CD4-positive, alpha-beta T cell treated with Interleukin-2 at 100 ng/mL for 4 hours (primary cell): ENCODE measurements around the gene LCAT.
A peak's percentile ranks its signal among the peaks of the same experiment; 100 is the strongest.
"Not testable (repeated sequence)": the region's sequence is repeated elsewhere in the genome, so short reads cannot be mapped to it uniquely, and the experiment has no call there.

ENCODE experiments used
- DNase-seq: peaks from one replicate; pipeline ENCODE4 v3.0.0-alpha.2; 2020; ENCODE audit warnings: low spot score

The LCAT gene

DNA sequence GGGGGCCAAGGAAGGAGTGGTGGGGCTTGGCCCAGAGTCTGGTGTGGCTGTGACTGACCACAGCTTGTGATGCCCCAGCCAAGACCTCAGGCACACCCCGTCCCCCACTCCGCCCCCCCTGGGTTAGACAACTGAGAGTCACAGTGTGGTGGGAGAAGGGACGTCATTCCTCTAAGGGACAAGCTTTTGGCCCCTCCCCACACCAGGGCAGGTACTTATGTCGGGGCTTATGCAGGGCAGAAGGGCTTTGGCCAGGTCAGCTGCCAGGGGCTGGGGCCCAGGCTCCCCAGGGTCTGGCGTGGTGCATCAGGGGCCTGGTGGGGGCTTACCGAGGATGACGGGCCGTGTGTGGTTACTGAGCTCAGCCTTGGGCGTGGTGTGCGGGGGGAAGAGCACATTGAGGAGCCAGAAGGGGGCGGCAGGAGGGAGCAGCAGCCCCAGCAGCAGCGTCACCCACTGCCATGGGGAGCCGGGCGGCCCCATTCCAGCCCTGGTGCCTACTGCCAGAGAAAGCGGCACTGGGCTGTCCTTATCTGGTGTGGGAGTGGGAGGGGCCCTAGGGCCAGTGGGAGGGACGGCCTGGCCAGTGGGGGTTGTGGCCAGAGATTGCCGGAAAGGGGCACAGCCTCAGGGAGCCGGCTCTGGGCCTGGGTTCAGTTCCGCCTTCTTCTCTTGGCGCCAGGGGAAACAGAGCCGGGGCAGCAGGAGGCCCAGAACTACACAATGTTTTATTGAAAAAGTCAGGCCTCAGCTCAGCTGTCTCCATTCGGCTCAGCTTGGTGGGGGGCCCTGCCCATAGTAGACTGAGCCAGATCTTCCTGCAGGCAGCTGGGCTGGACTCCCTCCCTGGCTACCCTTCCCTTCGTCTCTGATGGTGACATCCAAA, at the start of gene LCAT:
Gene LCAT, minus strand, starts transcription at position 502 of the 886 bp plus-strand sequence. Its CDS starts 19 bp downstream, at position 483.
- DNase-seq, result no peak

DNA sequence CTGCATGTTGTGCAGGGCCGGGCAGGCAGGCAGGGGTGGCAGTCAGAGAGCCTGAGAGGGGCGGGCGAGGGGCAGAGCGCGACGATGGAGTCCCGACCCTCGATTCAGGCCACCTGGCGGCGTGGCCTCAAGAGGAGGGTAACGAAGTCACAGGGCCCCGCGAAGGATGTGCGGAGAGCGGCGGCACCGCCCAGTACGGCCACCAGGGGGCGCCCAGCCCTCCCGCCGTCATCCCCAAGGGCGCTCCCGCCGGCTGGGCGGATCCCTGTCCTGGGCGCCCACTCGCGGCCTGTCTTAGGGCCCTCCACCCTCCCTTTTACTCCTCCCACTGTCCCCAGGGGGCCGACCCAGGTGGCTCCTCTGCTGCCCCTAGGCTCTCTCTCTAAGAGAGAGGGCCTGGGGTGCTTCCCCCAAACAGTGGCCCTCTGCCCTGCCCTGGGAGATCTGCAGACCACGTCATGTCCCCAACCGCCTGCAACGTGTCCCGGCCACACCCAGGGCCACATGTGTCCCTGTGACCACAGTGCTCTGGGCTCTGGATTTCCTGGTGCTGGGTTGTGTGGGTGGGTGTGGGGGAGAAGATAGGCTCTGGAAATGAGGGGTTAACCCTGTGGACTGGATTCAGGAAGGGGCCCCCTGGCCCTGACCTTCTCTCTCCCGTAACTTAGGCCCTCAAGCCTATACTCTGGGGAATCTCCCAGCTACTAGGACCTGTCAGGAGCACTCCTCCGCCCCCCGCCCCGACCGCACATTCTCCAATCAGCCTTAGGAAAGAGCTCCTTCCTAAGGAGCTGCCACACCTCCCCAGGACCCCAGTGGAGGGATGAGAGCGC, 49.5 kb upstream of the LCAT start:
- DNase-seq, result peak; percentile 84

- no peak for DNase-seq
Observed at GRCh38 chr16:67992661-67993206, 48.8 kb upstream of the LCAT start.

DNA sequence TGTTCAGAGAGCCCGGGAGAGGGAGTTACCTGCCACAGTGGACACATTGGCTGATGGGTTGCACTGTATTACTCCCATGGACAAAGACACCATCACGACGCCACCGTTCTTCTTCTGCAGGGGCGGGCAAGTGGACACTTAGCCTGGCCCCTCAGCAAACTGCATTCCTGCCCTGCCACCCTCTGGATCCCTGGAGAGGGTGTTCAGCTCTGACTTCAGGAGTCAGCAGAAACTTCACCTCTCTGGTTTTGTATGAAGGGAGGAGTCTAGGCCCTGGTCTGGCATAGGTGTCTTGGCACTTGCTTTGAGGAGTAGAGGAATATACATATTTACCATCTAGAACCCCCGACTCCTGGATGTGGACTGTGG, 46.1 kb upstream of the LCAT start:
- DNase-seq, result no peak

DNA sequence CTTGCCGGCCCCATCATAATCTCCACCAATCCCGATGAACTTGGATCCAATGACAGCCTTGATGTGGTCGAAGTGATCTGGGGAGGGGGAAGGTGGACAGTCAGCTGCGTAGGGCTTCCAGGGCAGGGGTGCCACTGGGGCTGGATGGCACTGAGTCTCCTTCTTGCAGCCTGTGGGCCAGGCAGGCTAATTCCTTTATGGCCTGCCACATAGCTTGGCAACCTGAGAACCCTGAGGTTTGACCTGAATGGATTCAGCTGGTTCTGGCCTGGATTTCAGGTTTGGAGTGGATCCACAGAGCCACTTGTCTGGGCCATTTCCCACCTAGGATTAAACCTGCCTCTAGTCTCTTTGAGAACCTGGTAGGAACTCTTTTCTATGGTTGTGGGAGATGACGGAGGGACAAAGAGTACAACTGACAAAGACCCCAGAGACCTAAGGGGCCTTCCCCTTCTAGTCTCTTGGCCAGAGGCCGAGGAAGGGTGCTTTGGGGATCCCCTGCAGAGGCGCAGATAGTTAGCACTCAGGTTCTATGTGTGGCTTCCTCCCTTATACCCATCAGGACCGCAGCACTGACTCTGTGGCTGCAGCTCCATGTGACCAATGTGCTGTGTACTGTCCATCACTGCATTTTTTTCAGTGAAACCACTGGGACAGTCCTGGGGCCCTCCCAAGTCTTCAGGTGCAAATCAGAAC, 45.5 kb upstream of the LCAT start:
- no peak for DNase-seq

DNA sequence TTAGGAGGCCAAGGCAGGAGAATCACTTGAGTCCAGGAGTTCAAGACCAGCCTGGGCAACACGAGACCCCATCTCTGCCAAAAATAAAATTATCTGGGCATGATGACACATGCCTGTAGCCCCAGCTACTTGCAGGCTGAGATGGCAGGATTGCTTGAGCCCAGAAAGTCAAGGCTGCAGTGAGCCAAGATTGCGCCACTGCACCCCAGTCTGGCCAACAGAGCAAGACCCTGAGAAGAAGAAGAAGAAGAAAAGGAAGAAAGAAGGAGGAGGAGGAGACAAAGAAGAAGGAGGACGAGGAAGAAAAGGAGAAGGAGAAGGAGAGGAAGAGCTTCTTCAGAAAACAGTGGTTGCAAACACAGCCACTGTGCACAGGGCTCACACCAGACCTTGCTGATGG, 44.8 kb upstream of the LCAT start:
- DNase-seq, result no peak

DNA sequence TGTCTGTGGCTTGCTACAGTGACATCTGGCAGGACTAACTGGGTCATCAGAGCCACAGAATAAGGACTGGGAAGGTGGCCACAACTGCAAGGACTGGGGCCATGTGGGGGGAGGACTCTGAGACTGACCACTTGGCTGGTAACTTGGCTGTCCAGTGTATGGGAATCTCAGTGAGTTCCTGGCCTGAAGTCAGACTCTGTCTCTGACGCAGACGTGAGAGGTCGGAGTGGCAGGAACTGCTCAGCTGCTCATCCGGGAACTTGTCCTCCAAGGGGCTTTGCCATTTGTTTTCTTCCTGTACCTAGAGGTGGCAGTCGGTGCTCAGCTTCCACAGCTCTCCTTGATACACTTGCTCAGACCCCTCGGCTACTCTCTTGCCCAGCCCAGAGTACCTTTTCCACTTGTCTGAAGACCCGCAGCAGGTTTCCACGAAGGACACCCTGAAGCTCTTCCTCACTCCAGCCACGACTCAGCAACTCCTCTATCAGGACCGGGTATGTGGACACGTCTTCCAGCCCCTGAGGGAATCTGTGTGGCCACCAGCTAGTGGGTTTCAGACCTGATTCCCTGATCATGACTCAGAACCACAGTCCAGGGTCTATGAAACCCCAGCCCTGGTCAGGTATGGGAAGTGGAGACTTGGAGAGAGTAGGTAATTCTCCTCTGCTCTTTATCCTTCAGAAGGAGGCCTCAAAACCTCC, 43.7 kb upstream of the LCAT start:
- no peak for DNase-seq

DNA sequence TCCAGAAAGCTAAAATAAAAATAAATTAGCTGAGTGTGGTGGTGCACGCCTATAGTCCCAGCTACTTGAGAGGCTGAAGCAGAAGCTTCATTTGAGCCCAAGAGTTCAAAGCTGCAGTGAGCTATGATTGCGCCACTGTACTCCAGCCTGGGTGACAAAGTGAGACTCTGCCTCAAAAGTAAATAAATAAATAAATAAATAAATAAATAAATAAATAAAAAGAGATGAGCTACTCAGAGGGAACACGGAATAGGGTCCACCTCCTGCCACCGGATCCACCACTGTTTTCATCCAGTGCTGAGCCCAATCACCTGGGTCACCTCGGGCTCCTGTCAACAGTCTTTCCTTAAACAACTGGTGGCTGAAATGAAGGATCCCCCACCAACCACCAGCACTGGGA, 43.0 kb upstream of the LCAT start:
- no peak for DNase-seq

DNA sequence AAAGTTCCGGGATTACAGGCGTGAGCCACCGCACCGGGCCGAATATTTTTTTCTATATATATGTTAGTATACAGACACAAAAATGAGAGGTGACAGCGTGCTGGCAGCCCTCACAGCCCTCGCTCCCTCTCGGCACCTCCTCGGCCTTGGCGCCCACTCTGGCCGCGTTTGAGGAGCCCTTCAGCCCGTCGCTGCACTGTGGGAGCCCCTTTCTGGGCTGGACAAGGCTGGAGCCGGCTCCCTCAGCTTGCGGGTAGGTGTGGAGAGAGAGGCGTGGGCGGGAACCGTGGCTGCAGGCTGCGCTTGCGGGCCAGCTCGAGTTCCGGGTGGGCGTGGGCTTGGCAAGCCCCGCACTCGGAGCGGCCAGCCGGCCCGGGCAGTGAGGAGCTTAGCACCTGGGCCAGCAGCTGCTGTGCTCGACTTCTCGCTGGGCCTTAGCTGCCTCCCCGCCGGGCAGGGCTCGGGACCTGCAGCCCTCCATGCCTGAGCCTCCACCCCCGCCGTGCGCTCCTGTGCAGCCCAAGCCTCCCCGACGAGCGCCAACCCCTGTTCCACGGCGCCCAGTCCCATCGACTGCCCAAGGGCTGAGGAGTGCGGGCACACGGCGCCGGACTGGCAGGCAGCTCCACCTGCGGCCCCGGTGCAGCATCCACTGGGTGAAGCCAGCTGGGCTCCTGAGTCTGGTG, 38.2 kb upstream of the LCAT start:
- DNase-seq, result no peak

DNA sequence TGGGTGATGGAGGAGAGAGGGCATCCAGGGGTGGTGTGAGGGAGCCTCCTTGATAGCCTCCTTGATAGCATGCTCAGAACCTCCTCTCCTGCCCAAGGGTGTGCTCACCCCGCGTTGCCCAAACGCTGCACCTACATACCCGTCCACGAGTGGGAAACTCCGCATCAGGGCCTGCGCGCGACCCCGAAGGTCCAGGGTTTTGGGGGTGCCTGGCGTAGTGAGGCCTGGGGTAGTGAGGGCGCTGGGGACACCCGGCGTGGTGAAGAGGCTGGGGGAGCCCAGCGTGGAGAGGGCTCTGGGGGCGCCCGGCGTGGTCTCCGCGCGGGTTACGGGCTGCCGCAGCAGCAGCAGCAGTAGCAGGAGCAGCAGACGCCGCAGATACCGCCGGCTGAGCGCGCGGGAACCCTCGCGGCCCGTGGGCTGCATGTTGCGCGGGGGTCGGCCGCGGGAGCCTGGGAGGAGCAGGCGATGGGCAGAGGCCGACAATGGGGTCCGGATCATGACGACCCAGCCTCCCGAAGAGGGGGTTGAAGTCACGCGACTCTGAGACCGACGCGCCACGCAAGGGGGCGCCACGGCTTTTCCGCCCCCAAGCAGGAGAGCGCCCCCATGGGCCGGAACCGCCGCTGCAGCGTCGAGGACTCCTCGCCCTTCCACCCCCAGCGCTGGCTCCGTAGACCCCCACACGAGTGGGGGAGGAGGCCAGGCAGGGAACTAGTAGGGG, 36.2 kb upstream of the LCAT start, which contains the start of gene DPEP3:
Gene DPEP3, minus strand, starts transcription at position 545 of the 724 bp plus-strand sequence. Its CDS starts 119 bp downstream, at position 426.
- no peak for DNase-seq

- DNase-seq, result no peak
Observed at GRCh38 chr16:67977469-67978227, 33.7 kb upstream of the LCAT start.

DNA sequence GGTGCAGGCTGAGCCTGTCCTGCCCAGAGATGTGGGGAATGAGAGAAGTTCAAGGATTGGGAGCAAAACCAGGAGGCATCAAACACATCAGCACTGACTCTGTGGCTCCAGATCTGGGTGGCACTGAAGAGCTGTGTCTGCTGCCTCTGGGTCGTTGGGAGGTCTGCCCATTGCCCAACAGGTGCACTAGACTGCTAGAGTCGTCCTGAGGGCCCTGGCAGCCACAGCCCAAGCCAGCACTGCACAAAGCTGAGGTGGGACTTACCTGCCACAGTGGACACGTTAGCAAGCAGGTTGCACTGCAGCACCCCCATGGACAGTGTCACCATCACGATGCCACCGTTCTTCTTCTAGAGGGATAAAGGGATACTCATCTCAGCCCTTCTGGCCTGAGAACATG, 33.1 kb upstream of the LCAT start:
- no peak for DNase-seq

- DNase-seq, result no peak
Observed at GRCh38 chr16:67976205-67976604, 32.3 kb upstream of the LCAT start.

DNA sequence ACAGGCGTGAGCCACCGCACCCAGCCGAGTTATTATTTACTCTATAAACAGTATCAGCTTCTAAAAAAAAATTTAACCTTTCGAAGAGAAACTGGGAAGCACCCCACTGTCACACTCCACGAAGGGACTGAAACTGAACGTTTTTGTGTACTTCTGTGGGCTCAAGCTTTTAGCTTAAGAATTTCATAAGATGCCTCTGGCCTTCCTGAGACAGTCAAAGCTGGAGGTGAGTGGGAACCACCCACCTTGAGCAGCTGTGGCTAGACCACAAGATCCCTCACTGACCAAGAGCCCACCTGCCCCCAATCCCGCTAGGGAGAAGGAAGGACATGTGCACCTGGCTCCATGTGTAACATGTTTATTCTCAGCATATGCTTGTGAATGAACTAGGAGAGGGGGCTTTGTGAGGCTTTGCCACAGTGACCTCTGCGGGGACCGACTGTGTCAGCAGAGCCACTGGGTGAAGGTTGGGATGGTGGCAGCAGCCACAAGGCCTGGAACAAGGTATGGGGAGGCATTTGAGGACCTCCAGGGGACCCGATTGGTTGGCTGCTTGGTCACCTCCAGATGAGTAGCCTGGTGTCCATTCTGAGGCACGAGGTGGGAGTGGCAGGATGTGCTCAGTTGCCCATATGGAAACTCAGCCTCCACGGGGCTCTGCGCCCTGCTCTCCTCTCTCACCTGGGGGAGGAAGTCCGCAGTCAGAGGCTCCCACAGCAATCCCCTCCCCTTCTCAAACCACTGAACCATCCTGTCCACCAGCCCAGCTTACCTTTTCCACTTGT, 31.6 kb upstream of the LCAT start:
- no peak for DNase-seq

DNA sequence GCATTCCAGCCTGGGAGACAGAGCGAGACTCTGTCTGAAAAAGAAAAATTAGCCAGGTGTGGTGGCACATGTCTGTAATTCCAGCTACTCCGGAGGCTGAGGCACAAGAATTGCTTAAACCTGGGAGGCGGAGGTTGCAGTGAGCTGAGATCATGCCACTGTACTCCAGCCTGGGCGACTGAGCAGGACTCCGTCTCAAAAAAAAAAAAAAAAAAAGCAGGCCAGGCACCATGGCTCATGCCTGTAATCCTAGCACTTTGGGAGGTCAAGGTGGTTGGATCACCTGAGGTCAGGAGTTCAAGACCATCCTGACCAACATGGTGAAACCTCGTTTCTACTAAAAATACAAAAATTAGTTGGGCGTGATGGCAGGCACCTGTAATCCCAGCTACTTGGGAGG, 28.4 kb upstream of the LCAT start:
- not testable (repeated sequence) for DNase-seq

DNA sequence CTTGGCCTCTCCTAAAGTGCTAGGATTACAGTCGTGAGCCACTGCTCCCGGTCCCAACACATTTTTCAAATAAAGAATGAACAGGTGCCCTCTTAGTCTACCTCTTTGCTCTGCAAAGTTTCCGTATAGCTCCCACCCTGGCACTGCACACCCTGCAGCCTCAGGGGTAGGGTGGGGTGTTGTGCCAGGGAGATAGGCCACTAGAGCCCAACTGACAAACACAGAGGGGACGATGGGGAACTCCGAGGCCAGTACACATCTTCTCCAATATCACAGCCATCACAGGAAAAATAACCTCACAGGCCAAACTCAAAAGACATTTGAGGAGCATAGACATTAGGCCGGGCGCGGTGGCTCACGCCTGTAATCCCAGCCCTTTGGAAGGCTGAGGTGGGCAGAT, 27.2 kb upstream of the LCAT start:
- no peak for DNase-seq

- DNase-seq, result peak; percentile 9
Observed at GRCh38 chr16:67969254-67970039, 25.5 kb upstream of the LCAT start.
